Measurements from ENCODE around the gene MLH3.

DNA sequence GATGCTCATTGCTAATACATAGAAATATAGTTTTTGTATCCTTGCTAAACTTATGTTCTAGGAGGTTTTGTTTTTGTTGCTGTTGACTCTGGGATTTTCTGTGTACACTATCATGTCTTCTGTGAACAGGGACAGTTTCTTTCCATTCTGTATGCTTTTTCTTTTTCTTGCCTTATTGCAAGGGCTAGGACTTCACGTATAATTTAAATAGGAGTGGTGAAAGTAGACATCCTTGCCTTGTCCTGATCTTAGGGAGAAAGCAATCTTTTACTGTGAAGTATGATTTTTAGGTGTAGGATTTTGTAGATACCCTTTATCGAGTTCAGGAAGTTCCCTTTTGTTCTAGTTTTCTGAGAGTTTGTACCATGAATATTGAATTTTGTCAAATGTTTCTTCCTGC, 50.0 kb downstream of the MLH3 start:
- no peak for TF ChIP-seq POLR2A (IDR thresholded peaks at IDR 0.05)
- TF ChIP-seq, protein P1, sequence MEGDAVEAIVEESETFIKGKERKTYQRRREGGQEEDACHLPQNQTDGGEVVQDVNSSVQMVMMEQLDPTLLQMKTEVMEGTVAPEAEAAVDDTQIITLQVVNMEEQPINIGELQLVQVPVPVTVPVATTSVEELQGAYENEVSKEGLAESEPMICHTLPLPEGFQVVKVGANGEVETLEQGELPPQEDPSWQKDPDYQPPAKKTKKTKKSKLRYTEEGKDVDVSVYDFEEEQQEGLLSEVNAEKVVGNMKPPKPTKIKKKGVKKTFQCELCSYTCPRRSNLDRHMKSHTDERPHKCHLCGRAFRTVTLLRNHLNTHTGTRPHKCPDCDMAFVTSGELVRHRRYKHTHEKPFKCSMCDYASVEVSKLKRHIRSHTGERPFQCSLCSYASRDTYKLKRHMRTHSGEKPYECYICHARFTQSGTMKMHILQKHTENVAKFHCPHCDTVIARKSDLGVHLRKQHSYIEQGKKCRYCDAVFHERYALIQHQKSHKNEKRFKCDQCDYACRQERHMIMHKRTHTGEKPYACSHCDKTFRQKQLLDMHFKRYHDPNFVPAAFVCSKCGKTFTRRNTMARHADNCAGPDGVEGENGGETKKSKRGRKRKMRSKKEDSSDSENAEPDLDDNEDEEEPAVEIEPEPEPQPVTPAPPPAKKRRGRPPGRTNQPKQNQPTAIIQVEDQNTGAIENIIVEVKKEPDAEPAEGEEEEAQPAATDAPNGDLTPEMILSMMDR (IDR thresholded peaks at IDR 0.05) = no peak

Data from ovary (tissue), 3 donors.